ENCODE measurements around the gene APOH. TPM values are rescaled to one million over a fixed set of nuclear protein-coding genes. Genes with fewer than 3 reads are reported as not detected.

Gene APOH
- polyA plus RNA-seq (not detected in 3 replicates), polyA minus RNA-seq (not detected in 3 replicates)
- polyA plus RNA-seq (2011; ENCODE audit: low read depth): not detected
- not detected in 2 replicates for polyA plus RNA-seq (2011; cell fraction: cytosol; rRNA removed)
- not detected in 2 replicates for polyA plus RNA-seq (2011; cell fraction: nucleus; rRNA removed)
- polyA plus RNA-seq (2012; ENCODE audit: low replicate concordance): 0.17 TPM in 1 of 2 replicates, not detected in the other
- not detected for polyA minus RNA-seq (2011; cell fraction: cytosol; rRNA and poly(A)+ RNA removed)
- polyA minus RNA-seq (2011; cell fraction: nucleus; rRNA and poly(A)+ RNA removed): not detected in 2 replicates

GRCh38 chr17:66228887-66229782, at the start of gene APOH:
TSS of gene APOH (minus strand) at chr17:66229415. CDS start at chr17:66229379, 36 bp downstream.
- no peaks in the 10 kb centered on the region for H4K20me1 ChIP-seq (ENCODE audit: control insufficient read depth, extremely low read depth, insufficient read depth, low read length)
- FAIRE-seq (no peak), DNase-seq (ENCODE audit: low read depth, low spot score) (no peak)
- no peaks in the 10 kb centered on the region for H3K9me1 ChIP-seq (ENCODE audit: control insufficient read depth, extremely low read depth, insufficient read depth, low read length)
- TF ChIP-seq CTCF (optimal IDR thresholded peaks at IDR 0.05 in 1 of 3, IDR thresholded peaks at IDR 0.05 in 1 of 3, conservative IDR thresholded peaks at IDR 0.05 in 1 of 3; ENCODE audit: extremely low read depth in 1 of 3, insufficient read depth in 2 of 3, low read length in 3 of 3) (no peak), EZH2 (IDR thresholded peaks at IDR 0.05; ENCODE audit: low read length) (no peak)
- no peak within 1 kb of the TSS for H3K27ac ChIP-seq (ENCODE audit: control insufficient read depth, insufficient read depth, low read length)
- no peak within 1 kb of the TSS for H2AFZ ChIP-seq (ENCODE audit: control insufficient read depth, low read length)
- H3K36me3 ChIP-seq (ENCODE audit: control insufficient read depth in 2 of 2, extremely low read depth in 1 of 2, insufficient read depth in 2 of 2, low read length in 2 of 2): no peaks in the 10 kb centered on the region
- no peaks in the 10 kb centered on the region for H3K27me3 ChIP-seq (ENCODE audit: control insufficient read depth, extremely low read depth, insufficient read depth, low read length)
- H3K4me1 ChIP-seq (ENCODE audit: control insufficient read depth, extremely low read depth, insufficient read depth, low read length): no peaks in the 10 kb centered on the region
- no peak within 1 kb of the TSS for H3K9ac ChIP-seq (ENCODE audit: control insufficient read depth, extremely low read depth, insufficient read depth, low read length)
- no peak within 1 kb of the TSS for H3K4me2 ChIP-seq (ENCODE audit: control insufficient read depth, extremely low read depth, insufficient read depth, low read depth, low read length)
- dilution Hi-C loops (cut with MboI; ENCODE audit: extremely low pct_ligation_motif_present, low sequenced_read_pairs): no loop called here
- H3K4me3 ChIP-seq (ENCODE audit: control insufficient read depth in 2 of 3, extremely low read depth in 1 of 3, insufficient read depth in 2 of 3, low read depth in 1 of 3, low read length in 3 of 3): no peak within 1 kb of the TSS
- no peaks in the 10 kb centered on the region for H3K9me3 ChIP-seq (ENCODE audit: control insufficient read depth, low read depth, low read length)
- H3K79me2 ChIP-seq (ENCODE audit: control insufficient read depth, insufficient read depth, low read length): no peaks in the 10 kb centered on the region

- no peak for TF ChIP-seq EZH2 (IDR thresholded peaks at IDR 0.05; ENCODE audit: low read length)
- no peak for TF ChIP-seq CTCF (optimal IDR thresholded peaks at IDR 0.05 in 1 of 3, IDR thresholded peaks at IDR 0.05 in 1 of 3, conservative IDR thresholded peaks at IDR 0.05 in 1 of 3; ENCODE audit: extremely low read depth in 1 of 3, insufficient read depth in 2 of 3, low read length in 3 of 3)
- Histone ChIP-seq H3K4me3 (ENCODE audit: control insufficient read depth in 2 of 3, extremely low read depth in 1 of 3, insufficient read depth in 2 of 3, low read depth in 1 of 3, low read length in 3 of 3) (no peak overlapping the region), H3K79me2 (ENCODE audit: control insufficient read depth, insufficient read depth, low read length) (no peaks in the 10 kb centered on the region), H3K36me3 (ENCODE audit: control insufficient read depth in 2 of 2, extremely low read depth in 1 of 2, insufficient read depth in 2 of 2, low read length in 2 of 2) (no peaks in the 10 kb centered on the region), H4K20me1 (ENCODE audit: control insufficient read depth, extremely low read depth, insufficient read depth, low read length) (no peaks in the 10 kb centered on the region), H2AFZ (ENCODE audit: control insufficient read depth, low read length) (no peak overlapping the region), H3K9me3 (ENCODE audit: control insufficient read depth, low read depth, low read length) (no peaks in the 10 kb centered on the region), H3K27me3 (ENCODE audit: control insufficient read depth, extremely low read depth, insufficient read depth, low read length) (no peaks in the 10 kb centered on the region), H3K27ac (ENCODE audit: control insufficient read depth, insufficient read depth, low read length) (no peak overlapping the region), H3K9me1 (ENCODE audit: control insufficient read depth, extremely low read depth, insufficient read depth, low read length) (peaks cover 2% of the 10 kb centered on the region), H3K4me2 (ENCODE audit: control insufficient read depth, extremely low read depth, insufficient read depth, low read depth, low read length) (no peak overlapping the region), H3K9ac (ENCODE audit: control insufficient read depth, extremely low read depth, insufficient read depth, low read length) (no peak overlapping the region), H3K4me1 (ENCODE audit: control insufficient read depth, extremely low read depth, insufficient read depth, low read length) (peaks cover 32% of the 10 kb centered on the region)
- DNase-seq (ENCODE audit: low read depth, low spot score): no peak
- dilution Hi-C loops (cut with MboI; ENCODE audit: extremely low pct_ligation_motif_present, low sequenced_read_pairs): no loop called here
- no peak for FAIRE-seq
These were observed 48.0 kb upstream of the APOH start for GRCh38 chr17:66277191-66277590.

Data from keratinocyte (primary cell).